Prostate gland (tissue), 2 donors: ENCODE results near the gene CCDC93.

Experiments used
- CTCF ChIP-seq, 4 experiments: fragments of 200-600 bp in 2 of 4; fragments of 450-650 bp in 2 of 4; sonication (generic) in 2 of 4; IDR thresholded peaks; 1 replicate in 3 of 4; 2 replicates in 1 of 4; pipeline ENCODE4 v1.5.1; 2016 to 2019; ENCODE audit warnings: antibody characterized with exemption in 4 of 4, mild to moderate bottlenecking in 2 of 4, moderate library complexity in 2 of 4
- POLR2A ChIP-seq: fragments of 450-650 bp; IDR thresholded peaks from one replicate; pipeline ENCODE4 v1.6.1; 2016; ENCODE audit warnings: antibody characterized with exemption, mild to moderate bottlenecking
- POLR2AphosphoS5 ChIP-seq: sonication (generic); formaldehyde crosslinking; IDR thresholded peaks from one replicate; pipeline ENCODE4 v1.6.1; 2017; ENCODE audit warnings: antibody characterized with exemption

GRCh38 chr2:117875786-117876185, 138.1 kb downstream of the CCDC93 start:
- no peak for TF ChIP-seq CTCF (IDR thresholded peaks at IDR 0.05)
- no peak for TF ChIP-seq POLR2AphosphoS5
- no peak for TF ChIP-seq POLR2A
